ENCODE results near the gene HSPA4. TPM values are rescaled to one million over a fixed set of nuclear protein-coding genes. Genes with fewer than 3 reads are reported as not detected.
"Not testable (repeated sequence)": the region's sequence is repeated elsewhere in the genome, so short reads cannot be mapped to it uniquely, and the experiment has no call there.

HSPA4 gene
- total RNA-seq, 4 donors from 2014 or later = 43.3 to 81.7 (median 61.5) TPM

- ATAC-seq (ENCODE audit: low FRiP score) (no peak), DNase-seq (ENCODE audit: low spot score) (no peak)
- TF ChIP-seq CTCF (IDR thresholded peaks at IDR 0.05) = no peak
Measured at GRCh38 chr5:133081036-133081435, 29.2 kb downstream of the HSPA4 start.

- DNase-seq (ENCODE audit: low spot score) (no peak), ATAC-seq (ENCODE audit: low FRiP score) (no peak)
- TF ChIP-seq CTCF (IDR thresholded peaks at IDR 0.05) = no peak
Measured at GRCh38 chr5:133081703-133082102, 29.9 kb downstream of the HSPA4 start.

GRCh38 chr5:133082128-133082527 lies 30.3 kb downstream of the HSPA4 start:
- no peak for ATAC-seq (ENCODE audit: low FRiP score)
- TF ChIP-seq CTCF (IDR thresholded peaks at IDR 0.05) = no peak
- DNase-seq (ENCODE audit: low spot score) = no peak

- no peak for DNase-seq (ENCODE audit: low spot score)
- ATAC-seq (ENCODE audit: low FRiP score) = no peak
- TF ChIP-seq CTCF (IDR thresholded peaks at IDR 0.05) = no peak
Measured at GRCh38 chr5:133083901-133084300, 32.1 kb downstream of the HSPA4 start.

- not testable (repeated sequence) for ATAC-seq (ENCODE audit: low FRiP score); DNase-seq (ENCODE audit: low spot score)
Measured at GRCh38 chr5:133085171-133085570, 33.4 kb downstream of the HSPA4 start.

- ATAC-seq (ENCODE audit: low FRiP score) (no peak), DNase-seq (ENCODE audit: low spot score) (no peak)
- no peak for TF ChIP-seq CTCF (IDR thresholded peaks at IDR 0.05)
Measured at GRCh38 chr5:133086366-133086875, 34.6 kb downstream of the HSPA4 start.

GRCh38 chr5:133088064-133088463 lies 36.3 kb downstream of the HSPA4 start:
- DNase-seq (ENCODE audit: low spot score) = no peak
- no peak for ATAC-seq (ENCODE audit: low FRiP score)
- no peak for TF ChIP-seq CTCF (IDR thresholded peaks at IDR 0.05)

GRCh38 chr5:133091034-133091433 lies 39.2 kb downstream of the HSPA4 start:
- TF ChIP-seq CTCF (IDR thresholded peaks at IDR 0.05) = no peak
- DNase-seq (ENCODE audit: low spot score) (no peak), ATAC-seq (ENCODE audit: low FRiP score) (no peak)

All from omental fat pad (tissue), 4 donors.